ENCODE results near the gene RTKN. TPM values are rescaled to one million over a fixed set of nuclear protein-coding genes. Genes with fewer than 3 reads are reported as not detected.

Gene RTKN
- total and polyA plus RNA-seq, 2 of the 13 experiments (the other 11 are each of a cell fraction or from before 2014, with no cell fraction given): 159 to 166 TPM

DNA sequence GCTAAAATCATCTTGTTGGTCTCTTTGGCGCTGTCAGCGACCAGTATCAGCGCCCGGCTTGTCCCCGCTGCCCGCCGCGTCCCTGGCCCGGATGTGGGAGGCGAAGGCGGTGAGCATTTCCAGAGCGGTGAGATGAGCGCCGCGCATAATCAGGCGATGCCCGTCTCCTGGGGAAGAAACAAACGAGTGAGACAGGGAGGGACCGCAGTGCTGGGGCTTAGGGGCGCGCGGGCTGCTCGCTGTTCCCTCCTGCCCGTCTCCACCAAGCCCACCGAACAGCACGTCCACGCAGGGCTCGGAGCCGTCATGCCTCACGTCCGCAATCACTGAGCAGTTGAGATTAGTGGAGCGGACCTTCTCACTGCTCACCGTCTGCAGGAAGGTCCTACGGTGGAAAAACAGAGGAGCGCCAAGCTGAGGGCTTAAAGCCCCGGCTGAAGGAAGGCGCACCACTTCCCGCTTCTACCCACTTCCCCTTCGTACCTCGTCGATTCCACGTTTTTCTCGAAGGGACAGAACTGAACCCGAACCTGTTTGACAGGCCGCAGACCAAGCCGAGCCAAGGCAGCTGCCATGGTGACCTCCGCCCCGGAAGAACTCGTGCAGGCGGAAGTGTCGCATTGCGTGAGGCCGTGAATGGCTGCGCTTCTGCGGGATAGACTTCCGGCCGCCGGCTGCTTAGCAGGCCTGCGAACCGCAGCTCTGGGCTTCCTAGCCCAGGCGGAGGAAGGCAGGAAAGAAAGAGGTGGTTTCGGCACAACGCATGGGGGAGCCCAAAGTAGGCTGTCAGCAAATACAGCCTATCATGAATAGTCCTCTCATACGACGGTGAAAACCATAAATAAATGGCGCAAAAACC lies 30.6 kb upstream of the RTKN start, which contains the start of gene MRPL53 (continued):
- TF ChIP-seq HMG20A (CRISPR knock-in tag; IDR thresholded peaks at IDR 0.05; ENCODE audit: borderline replicate concordance) (no peak; the same call in 1 of the 2 replicates), SP4 (CRISPR knock-in tag; IDR thresholded peaks at IDR 0.05) (peak; percentile 74; the same call in 1 of the 2 replicates), ZNF3 (CRISPR knock-in tag; IDR thresholded peaks at IDR 0.05) (no peak), ZNF670 (CRISPR knock-in tag; IDR thresholded peaks at IDR 0.05; ENCODE audit: borderline replicate concordance) (peak; percentile 98; the same call in 1 of the 2 replicates), ZMYM4 (CRISPR knock-in tag; IDR thresholded peaks at IDR 0.05) (peak; percentile 92), ZFP1 (CRISPR knock-in tag; IDR thresholded peaks at IDR 0.05) (0 out of 2 replicates have a peak, but pooled peaks have one; percentile 43), ZNF598 (CRISPR knock-in tag; IDR thresholded peaks at IDR 0.05; ENCODE audit: borderline replicate concordance) (peak; percentile 99), PCBP1 (IDR thresholded peaks at IDR 0.05; ENCODE audit: borderline replicate concordance, low read depth, low read length) (peak; percentile 97), SP2 (CRISPR knock-in tag; IDR thresholded peaks at IDR 0.05) (peak; percentile 81), NRL (CRISPR knock-in tag; IDR thresholded peaks at IDR 0.05; ENCODE audit: borderline replicate concordance) (peak; percentile 98; the same call in 1 of the 2 replicates), ZNF12 (CRISPR knock-in tag; IDR thresholded peaks at IDR 0.05) (peak; percentile 60), ZZZ3 (CRISPR knock-in tag; IDR thresholded peaks at IDR 0.05; ENCODE audit: borderline replicate concordance) (peak; percentile 80; the same call in 1 of the 2 replicates)
- TF ChIP-seq, protein P1, sequence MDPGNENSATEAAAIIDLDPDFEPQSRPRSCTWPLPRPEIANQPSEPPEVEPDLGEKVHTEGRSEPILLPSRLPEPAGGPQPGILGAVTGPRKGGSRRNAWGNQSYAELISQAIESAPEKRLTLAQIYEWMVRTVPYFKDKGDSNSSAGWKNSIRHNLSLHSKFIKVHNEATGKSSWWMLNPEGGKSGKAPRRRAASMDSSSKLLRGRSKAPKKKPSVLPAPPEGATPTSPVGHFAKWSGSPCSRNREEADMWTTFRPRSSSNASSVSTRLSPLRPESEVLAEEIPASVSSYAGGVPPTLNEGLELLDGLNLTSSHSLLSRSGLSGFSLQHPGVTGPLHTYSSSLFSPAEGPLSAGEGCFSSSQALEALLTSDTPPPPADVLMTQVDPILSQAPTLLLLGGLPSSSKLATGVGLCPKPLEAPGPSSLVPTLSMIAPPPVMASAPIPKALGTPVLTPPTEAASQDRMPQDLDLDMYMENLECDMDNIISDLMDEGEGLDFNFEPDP (CRISPR knock-in tag; conservative IDR thresholded peaks at IDR 0.05): peak; percentile 97; the same call in 1 of the 2 replicates
- TF ChIP-seq, protein P2, sequence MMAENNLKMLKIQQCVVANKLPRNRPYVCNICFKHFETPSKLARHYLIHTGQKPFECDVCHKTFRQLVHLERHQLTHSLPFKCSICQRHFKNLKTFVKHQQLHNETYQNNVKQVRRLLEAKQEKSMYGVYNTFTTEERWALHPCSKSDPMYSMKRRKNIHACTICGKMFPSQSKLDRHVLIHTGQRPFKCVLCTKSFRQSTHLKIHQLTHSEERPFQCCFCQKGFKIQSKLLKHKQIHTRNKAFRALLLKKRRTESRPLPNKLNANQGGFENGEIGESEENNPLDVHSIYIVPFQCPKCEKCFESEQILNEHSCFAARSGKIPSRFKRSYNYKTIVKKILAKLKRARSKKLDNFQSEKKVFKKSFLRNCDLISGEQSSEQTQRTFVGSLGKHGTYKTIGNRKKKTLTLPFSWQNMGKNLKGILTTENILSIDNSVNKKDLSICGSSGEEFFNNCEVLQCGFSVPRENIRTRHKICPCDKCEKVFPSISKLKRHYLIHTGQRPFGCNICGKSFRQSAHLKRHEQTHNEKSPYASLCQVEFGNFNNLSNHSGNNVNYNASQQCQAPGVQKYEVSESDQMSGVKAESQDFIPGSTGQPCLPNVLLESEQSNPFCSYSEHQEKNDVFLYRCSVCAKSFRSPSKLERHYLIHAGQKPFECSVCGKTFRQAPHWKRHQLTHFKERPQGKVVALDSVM (CRISPR knock-in tag; IDR thresholded peaks at IDR 0.05): peak; percentile 77
- TF ChIP-seq, protein P3, sequence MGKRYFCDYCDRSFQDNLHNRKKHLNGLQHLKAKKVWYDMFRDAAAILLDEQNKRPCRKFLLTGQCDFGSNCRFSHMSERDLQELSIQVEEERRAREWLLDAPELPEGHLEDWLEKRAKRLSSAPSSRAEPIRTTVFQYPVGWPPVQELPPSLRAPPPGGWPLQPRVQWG (CRISPR knock-in tag; IDR thresholded peaks at IDR 0.05; ENCODE audit: borderline replicate concordance, low read depth): no peak
- TF ChIP-seq, protein P4, sequence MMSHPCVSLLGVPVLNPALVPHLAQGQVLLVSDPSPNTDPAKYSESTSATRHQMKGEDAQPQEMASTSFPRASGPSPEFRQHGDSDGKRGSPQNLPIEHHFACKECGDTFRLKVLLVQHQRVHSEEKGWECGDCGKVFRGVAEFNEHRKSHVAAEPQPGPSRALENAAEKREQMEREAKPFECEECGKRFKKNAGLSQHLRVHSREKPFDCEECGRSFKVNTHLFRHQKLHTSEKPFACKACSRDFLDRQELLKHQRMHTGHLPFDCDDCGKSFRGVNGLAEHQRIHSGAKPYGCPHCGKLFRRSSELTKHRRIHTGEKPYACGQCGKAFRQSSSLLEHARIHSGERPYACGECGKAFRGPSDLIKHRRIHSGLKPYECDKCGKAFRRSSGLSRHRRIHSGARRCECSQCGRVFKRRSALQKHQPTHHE (CRISPR knock-in tag; IDR thresholded peaks at IDR 0.05; ENCODE audit: borderline replicate concordance): peak; percentile 56; the same call in 1 of the 2 replicates
- TF ChIP-seq, protein P5, sequence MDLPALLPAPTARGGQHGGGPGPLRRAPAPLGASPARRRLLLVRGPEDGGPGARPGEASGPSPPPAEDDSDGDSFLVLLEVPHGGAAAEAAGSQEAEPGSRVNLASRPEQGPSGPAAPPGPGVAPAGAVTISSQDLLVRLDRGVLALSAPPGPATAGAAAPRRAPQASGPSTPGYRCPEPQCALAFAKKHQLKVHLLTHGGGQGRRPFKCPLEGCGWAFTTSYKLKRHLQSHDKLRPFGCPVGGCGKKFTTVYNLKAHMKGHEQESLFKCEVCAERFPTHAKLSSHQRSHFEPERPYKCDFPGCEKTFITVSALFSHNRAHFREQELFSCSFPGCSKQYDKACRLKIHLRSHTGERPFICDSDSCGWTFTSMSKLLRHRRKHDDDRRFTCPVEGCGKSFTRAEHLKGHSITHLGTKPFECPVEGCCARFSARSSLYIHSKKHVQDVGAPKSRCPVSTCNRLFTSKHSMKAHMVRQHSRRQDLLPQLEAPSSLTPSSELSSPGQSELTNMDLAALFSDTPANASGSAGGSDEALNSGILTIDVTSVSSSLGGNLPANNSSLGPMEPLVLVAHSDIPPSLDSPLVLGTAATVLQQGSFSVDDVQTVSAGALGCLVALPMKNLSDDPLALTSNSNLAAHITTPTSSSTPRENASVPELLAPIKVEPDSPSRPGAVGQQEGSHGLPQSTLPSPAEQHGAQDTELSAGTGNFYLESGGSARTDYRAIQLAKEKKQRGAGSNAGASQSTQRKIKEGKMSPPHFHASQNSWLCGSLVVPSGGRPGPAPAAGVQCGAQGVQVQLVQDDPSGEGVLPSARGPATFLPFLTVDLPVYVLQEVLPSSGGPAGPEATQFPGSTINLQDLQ (CRISPR knock-in tag; IDR thresholded peaks at IDR 0.05): peak; percentile 61; the same call in 1 of the 2 replicates
- TF ChIP-seq, protein P6, sequence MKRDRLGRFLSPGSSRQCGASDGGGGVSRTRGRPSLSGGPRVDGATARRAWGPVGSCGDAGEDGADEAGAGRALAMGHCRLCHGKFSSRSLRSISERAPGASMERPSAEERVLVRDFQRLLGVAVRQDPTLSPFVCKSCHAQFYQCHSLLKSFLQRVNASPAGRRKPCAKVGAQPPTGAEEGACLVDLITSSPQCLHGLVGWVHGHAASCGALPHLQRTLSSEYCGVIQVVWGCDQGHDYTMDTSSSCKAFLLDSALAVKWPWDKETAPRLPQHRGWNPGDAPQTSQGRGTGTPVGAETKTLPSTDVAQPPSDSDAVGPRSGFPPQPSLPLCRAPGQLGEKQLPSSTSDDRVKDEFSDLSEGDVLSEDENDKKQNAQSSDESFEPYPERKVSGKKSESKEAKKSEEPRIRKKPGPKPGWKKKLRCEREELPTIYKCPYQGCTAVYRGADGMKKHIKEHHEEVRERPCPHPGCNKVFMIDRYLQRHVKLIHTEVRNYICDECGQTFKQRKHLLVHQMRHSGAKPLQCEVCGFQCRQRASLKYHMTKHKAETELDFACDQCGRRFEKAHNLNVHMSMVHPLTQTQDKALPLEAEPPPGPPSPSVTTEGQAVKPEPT (CRISPR knock-in tag; IDR thresholded peaks at IDR 0.05; ENCODE audit: low read depth): peak; percentile 82
